Breast epithelium (tissue), 4 donors: ENCODE measurements around the gene MVB12B. TPM values are rescaled to one million over a fixed set of nuclear protein-coding genes. Genes with fewer than 3 reads are reported as not detected.

Experiments used
- DNase-seq, 2 donors: peaks; one replicate each; pipeline ENCODE4 v3.0.0-alpha.2; 2019; ENCODE audit warnings: low spot score in 2 of 2
- H3K27ac ChIP-seq, 2 donors: fragments of 200-600 bp; sonication (generic) in 1 of 2; one replicate each; pipeline ENCODE4 v1.5.1; 2016 to 2019; ENCODE audit warnings: mild to moderate bottlenecking in 1 of 2
- H3K27me3 ChIP-seq, 2 donors: fragments of 200-600 bp; sonication (generic) in 1 of 2; one replicate each; pipeline versions ENCODE4 v1.5.1 to v1.6.0; 2017 to 2019; ENCODE audit warnings: control low read depth in 1 of 2, mild to moderate bottlenecking in 1 of 2
- H3K36me3 ChIP-seq: fragments of 200-600 bp; one replicate; pipeline ENCODE4 v1.5.1; 2019
- H3K4me1 ChIP-seq, 2 donors: fragments of 200-600 bp; sonication (generic); one replicate each; pipeline ENCODE4 v1.5.1; 2016 to 2019; ENCODE audit warnings: control low read depth in 1 of 2
- H3K4me3 ChIP-seq, 3 donors: fragments of 200-600 bp; sonication (generic); 1 replicate in 2 of 3; 2 replicates in 1 of 3; pipeline ENCODE4 v1.5.1; 2016 to 2019; ENCODE audit warnings: mild to moderate bottlenecking in 3 of 3, moderate library complexity in 2 of 3
- H3K9me3 ChIP-seq, 2 donors: fragments of 200-600 bp; sonication (generic) in 1 of 2; one replicate each; pipeline ENCODE4 v1.5.1; 2016 to 2019; ENCODE audit warnings: control low read depth in 1 of 2
- POLR2A ChIP-seq: fragments of 450-650 bp; IDR thresholded peaks from one replicate; pipeline ENCODE4 v1.6.1; 2016; ENCODE audit warnings: antibody characterized with exemption, mild to moderate bottlenecking, moderate library complexity
- POLR2AphosphoS5 ChIP-seq, 3 donors: sonication (generic); formaldehyde crosslinking; IDR thresholded peaks; one replicate each; pipeline ENCODE4 v1.6.1; 2017; ENCODE audit warnings: antibody characterized with exemption in 3 of 3
- intact Hi-C: fragments of 100-400 bp; cut with DNase I; formaldehyde crosslinking; loops from one replicate; pipeline ENCODE4 v1.15.1; 2023; ENCODE audit warnings: low total_unique reads
- total RNA-seq, 3 donors: library from RNA; depleted of rRNA; stranded (reverse); fragments of >200 nt; gene quantifications; one replicate each; pipeline ENCODE4 v1.1.0, GENCODE V29; 2016
- TF ChIP-seq, protein P1 (sequence below), 3 donors: fragments of 450-650 bp; IDR thresholded peaks; one replicate each; pipeline ENCODE4 v1.5.1; 2016 to 2017; ENCODE audit warnings: antibody characterized with exemption in 3 of 3, mild to moderate bottlenecking in 3 of 3, moderate library complexity in 3 of 3

Gene MVB12B
- total RNA-seq, 3 donors from 2014 or later: 8.2 to 12.6 (median 9.9) TPM

DNA sequence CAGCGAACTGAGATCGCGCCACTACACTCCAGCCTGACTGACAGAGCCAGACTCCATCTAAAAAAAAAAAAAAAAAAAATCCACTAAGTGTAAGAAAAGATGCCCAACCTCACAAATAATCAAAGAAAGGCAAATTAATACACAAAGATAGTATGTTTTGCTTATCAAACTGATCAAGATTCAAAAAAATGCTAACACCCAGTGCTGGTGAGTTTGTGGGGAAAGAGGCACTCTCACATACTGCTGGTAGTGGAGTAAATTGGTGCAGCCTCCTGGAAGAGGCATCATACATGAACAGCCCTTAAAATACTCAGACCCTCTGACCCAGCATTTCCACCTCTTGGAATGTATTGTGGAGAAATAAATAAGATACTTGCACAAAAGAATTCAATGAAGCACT is 216.9 kb downstream of the MVB12B start:
- H3K4me1 ChIP-seq: no peaks in the 10 kb centered on the region
- H3K36me3 ChIP-seq: no peaks in the 10 kb centered on the region
- DNase-seq: no peak
- H3K27me3 ChIP-seq: peaks cover 0 to 3% of the 10 kb centered on the region in 2 donors
- H3K4me3 ChIP-seq: no peak overlapping the region
- H3K27ac ChIP-seq: no peak overlapping the region
- TF ChIP-seq POLR2AphosphoS5 (IDR thresholded peaks at IDR 0.05): no peak
- TF ChIP-seq, protein P1, sequence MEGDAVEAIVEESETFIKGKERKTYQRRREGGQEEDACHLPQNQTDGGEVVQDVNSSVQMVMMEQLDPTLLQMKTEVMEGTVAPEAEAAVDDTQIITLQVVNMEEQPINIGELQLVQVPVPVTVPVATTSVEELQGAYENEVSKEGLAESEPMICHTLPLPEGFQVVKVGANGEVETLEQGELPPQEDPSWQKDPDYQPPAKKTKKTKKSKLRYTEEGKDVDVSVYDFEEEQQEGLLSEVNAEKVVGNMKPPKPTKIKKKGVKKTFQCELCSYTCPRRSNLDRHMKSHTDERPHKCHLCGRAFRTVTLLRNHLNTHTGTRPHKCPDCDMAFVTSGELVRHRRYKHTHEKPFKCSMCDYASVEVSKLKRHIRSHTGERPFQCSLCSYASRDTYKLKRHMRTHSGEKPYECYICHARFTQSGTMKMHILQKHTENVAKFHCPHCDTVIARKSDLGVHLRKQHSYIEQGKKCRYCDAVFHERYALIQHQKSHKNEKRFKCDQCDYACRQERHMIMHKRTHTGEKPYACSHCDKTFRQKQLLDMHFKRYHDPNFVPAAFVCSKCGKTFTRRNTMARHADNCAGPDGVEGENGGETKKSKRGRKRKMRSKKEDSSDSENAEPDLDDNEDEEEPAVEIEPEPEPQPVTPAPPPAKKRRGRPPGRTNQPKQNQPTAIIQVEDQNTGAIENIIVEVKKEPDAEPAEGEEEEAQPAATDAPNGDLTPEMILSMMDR (IDR thresholded peaks at IDR 0.05): no peak
- no peak for TF ChIP-seq POLR2A
- intact Hi-C loops: loop anchor here (1.0 kb wide), 1 partner anchor 42 kb away; no protein-coding TSS in a partner anchor
- no peaks in the 10 kb centered on the region for H3K9me3 ChIP-seq

DNA sequence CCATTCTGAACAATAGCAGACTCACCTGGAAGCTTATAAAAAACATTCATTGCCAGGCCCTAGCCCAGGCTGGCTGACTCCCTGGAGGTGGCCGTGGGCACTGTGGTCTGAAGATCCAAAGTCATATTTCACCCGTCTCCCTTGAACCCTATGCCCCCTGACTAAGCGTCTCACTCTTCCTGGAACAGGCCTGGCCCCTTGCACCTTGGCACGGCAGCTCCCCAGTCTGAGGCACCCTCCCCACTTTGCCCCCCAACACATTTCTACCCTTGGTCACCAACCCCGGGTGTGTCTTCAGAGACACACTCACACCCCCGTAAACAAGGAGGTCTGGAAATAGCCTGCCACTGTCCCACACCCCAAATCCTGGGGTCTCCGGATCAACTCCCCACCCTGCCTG is 218.5 kb downstream of the MVB12B start:
- intact Hi-C loops: no loop called here
- H3K4me1 ChIP-seq: no peaks in the 10 kb centered on the region
- H3K36me3 ChIP-seq: no peaks in the 10 kb centered on the region
- H3K4me3 ChIP-seq: no peak overlapping the region
- DNase-seq: no peak
- H3K27me3 ChIP-seq: peaks cover 0 to 6% of the 10 kb centered on the region in 2 donors
- no peak overlapping the region for H3K27ac ChIP-seq
- no peaks in the 10 kb centered on the region for H3K9me3 ChIP-seq
- TF ChIP-seq, protein P1 (IDR thresholded peaks at IDR 0.05): no peak
- TF ChIP-seq POLR2A (no peak), POLR2AphosphoS5 (IDR thresholded peaks at IDR 0.05) (no peak)

DNA sequence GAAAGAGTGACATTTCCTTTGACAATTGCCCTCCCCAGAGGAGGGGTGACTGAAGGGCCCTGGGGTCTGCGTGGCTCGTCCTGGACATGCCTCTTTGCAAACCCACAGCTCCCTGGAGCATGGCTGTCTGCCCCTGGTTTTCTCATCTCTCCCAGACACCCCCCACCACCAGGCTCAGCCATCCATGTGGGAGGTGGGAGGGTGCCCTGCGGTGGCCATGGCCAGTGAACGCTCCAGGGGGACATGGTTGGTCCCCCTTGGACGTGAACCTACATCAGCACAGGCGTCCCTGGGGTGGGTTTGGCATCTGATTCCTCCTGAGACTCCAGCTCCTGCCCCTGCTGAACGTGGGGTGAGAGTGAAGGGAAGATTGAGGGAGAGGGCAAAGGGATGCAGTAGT is 219.4 kb downstream of the MVB12B start:
- DNase-seq: no peak
- Histone ChIP-seq H3K4me3 (no peak overlapping the region), H3K9me3 (no peaks in the 10 kb centered on the region), H3K27me3 (peaks cover 0 to 6% of the 10 kb centered on the region in 2 donors), H3K36me3 (no peaks in the 10 kb centered on the region), H3K27ac (no peak overlapping the region), H3K4me1 (no peaks in the 10 kb centered on the region)
- TF ChIP-seq POLR2AphosphoS5 (IDR thresholded peaks at IDR 0.05) (no peak), POLR2A (no peak)
- intact Hi-C loops: no loop called here

DNA sequence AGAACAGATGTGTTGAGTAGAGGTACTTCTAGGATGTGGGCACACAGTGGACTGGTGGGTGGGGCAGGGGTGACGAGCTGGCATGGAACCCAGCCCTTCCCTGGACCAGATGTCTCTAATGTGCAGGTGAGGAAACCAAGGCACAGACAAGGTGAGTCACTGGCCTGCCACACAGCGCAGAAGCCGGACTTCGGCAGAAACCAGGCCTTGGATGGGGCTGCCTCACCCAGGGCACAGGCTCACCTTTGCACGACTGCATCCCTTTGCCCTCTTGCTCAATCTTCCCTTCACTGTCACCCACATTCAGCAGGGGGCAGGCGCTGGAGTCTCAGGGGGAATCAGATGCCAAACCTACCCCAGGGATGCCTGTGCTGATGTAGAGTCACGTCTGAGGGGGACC is 221.7 kb downstream of the MVB12B start:
- peaks cover 0 to 6% of the 10 kb centered on the region in 2 donors for H3K27me3 ChIP-seq

DNA sequence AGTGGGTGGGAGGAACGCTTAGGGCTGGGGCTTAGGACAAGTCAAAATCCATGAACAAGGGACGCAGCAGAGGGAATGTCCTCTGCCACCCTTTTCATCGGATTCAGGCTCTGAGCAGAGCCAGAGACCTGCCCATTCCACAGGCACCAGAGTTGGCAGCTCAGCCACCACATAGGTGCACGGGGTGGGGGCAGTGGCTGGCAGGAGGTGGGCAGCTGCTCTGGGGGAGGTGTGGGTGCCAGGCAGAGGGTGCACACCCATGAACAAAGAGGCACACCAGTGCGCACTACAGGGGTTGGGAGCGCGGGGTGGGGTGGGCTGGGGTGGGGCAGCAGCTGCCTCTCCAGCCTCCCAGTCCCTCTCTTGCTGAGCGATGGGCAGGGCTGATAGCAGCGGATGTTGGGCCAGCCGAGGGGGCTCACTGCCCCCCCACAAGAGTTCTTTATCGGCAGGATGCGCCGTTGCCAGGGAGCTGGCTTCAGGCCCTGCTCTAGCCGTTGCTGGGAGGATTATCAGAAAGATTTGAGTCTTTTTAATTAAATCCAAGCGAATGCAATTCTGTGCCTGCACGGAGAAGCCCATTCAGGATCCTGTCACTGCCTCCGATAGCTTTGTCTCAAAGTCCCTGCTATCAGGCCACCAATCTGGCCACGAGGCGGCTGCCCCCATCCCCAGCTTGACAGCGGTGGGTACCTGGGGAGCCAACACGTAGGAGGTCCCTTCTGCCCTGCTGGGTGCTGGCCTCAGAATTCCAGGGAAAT is 222.8 kb downstream of the MVB12B start:
- intact Hi-C loops: no loop called here
- no peak for DNase-seq
- TF ChIP-seq POLR2AphosphoS5 (IDR thresholded peaks at IDR 0.05) (no peak), POLR2A (no peak)
- TF ChIP-seq, protein P1 (IDR thresholded peaks at IDR 0.05): no peak
- Histone ChIP-seq H3K4me1 (no peaks in the 10 kb centered on the region), H3K27ac (no peak overlapping the region), H3K27me3 (peaks cover 0 to 6% of the 10 kb centered on the region in 2 donors), H3K4me3 (no peak overlapping the region), H3K36me3 (no peaks in the 10 kb centered on the region), H3K9me3 (no peaks in the 10 kb centered on the region)

More for the DNA sequence above, 221.7 kb downstream of the MVB12B start:
- no peaks in the 10 kb centered on the region for H3K4me1 ChIP-seq
- H3K27ac ChIP-seq: no peak overlapping the region
- intact Hi-C loops: no loop called here
- H3K36me3 ChIP-seq: no peaks in the 10 kb centered on the region
- TF ChIP-seq POLR2A: no peak
- TF ChIP-seq, protein P1 (IDR thresholded peaks at IDR 0.05): no peak
- TF ChIP-seq POLR2AphosphoS5 (IDR thresholded peaks at IDR 0.05): no peak
- no peak for DNase-seq
- H3K4me3 ChIP-seq: no peak overlapping the region
- H3K9me3 ChIP-seq: no peaks in the 10 kb centered on the region
